H1 (cell line): ENCODE data around the gene CLIC3. TPM values are rescaled to one million over a fixed set of nuclear protein-coding genes. Genes with fewer than 3 reads are reported as not detected.

ENCODE experiments used
- CTCF ChIA-PET: fragments of 300-600 bp; sonication (Branson Sonifier 250); formaldehyde crosslinking; loops from one replicate; lab custom pipeline; 2021; ENCODE audit not compliant: partially characterized antibody; lab: Charles Lee
- POLR2A ChIA-PET: fragments of 300-600 bp; sonication (Branson Sonifier 250); formaldehyde crosslinking; loops from one replicate; lab custom pipeline; 2021; ENCODE audit warnings: inconsistent platforms; ENCODE audit not compliant: partially characterized antibody; lab: Charles Lee
- DNase-seq, 2 experiments: peaks; one replicate each; pipeline versions ENCODE4 v3.0.0 to v3.0.0-alpha.2; 2010 to 2022; ENCODE audit warnings: low spot score in 2 of 2, low read depth in 1 of 2, mixed read lengths in 1 of 2
- FAIRE-seq: peaks from 2 replicates; lab custom pipeline; 2011; peaks lifted over from hg19 to GRCh38; lab: Jason Lieb, UNC
- H2AFZ ChIP-seq: 2 replicates; pipeline ENCODE4 v1.8.1; 2012; ENCODE audit warnings: low read length, inconsistent platforms
- H2AK5ac ChIP-seq: 2 replicates; pipeline ENCODE4 v1.6.1; 2013; ENCODE audit warnings: low read depth, low read length
- H2BK120ac ChIP-seq: replicated peaks from 2 replicates; pipeline ENCODE3; 2013; ENCODE audit warnings: low read depth, low read length, inconsistent platforms
- H2BK12ac ChIP-seq: 2 replicates; pipeline ENCODE4 v1.6.1; 2013; ENCODE audit warnings: low read depth, low read length
- H2BK15ac ChIP-seq: 2 replicates; pipeline ENCODE4 v1.6.1; 2013; ENCODE audit warnings: low read length
- H2BK20ac ChIP-seq: 2 replicates; pipeline ENCODE4 v1.6.1; 2013; ENCODE audit warnings: low read length
- H2BK5ac ChIP-seq: 2 replicates; pipeline ENCODE4 v1.6.1; 2013; ENCODE audit warnings: low read depth, low read length
- H3K14ac ChIP-seq: 2 replicates; pipeline ENCODE4 v1.6.1; 2013; ENCODE audit warnings: inconsistent platforms; ENCODE audit not compliant: insufficient read length
- H3K18ac ChIP-seq: 2 replicates; pipeline ENCODE4 v1.6.1; 2013; ENCODE audit warnings: low read length; ENCODE audit errors: extremely low read depth
- H3K23ac ChIP-seq: 2 replicates; pipeline ENCODE4 v1.6.1; 2013; ENCODE audit warnings: inconsistent platforms; ENCODE audit not compliant: insufficient read length
- H3K23me2 ChIP-seq: 2 replicates; pipeline ENCODE4 v1.6.1; 2013; ENCODE audit warnings: low read depth, low read length
- H3K27ac ChIP-seq: 2 replicates; pipeline ENCODE4 v1.6.1; 2011; ENCODE audit warnings: low read depth, low read length, inconsistent platforms
- H3K27me3 ChIP-seq, 4 experiments: replicated peaks in 1 of 4; 1 replicate in 1 of 4; 2 replicates in 3 of 4; pipeline versions ENCODE4 v1.6.1 to v1.8.1; 2011 to 2013; ENCODE audit warnings: low read length in 3 of 4, mild to moderate bottlenecking in 3 of 4, inconsistent platforms in 2 of 4, mixed read lengths in 2 of 4, moderate library complexity in 1 of 4; ENCODE audit not compliant: control insufficient read depth in 3 of 4, insufficient read depth in 3 of 4; ENCODE audit errors: extremely low read depth in 1 of 4
- H3K36me3 ChIP-seq, 4 experiments: 2 replicates each; pipeline versions ENCODE4 v1.6.1 to v1.8.1; 2011 to 2013; ENCODE audit warnings: mild to moderate bottlenecking in 4 of 4, low read length in 3 of 4, moderate library complexity in 2 of 4, control low read depth in 1 of 4, inconsistent platforms in 1 of 4; ENCODE audit not compliant: insufficient read depth in 4 of 4, control insufficient read depth in 2 of 4
- H3K4ac ChIP-seq: replicated peaks from 2 replicates; pipeline ENCODE3; 2013; ENCODE audit warnings: low read length, low read depth, mixed read lengths, inconsistent platforms; ENCODE audit not compliant: insufficient read length
- H3K4me1 ChIP-seq, 4 experiments: replicated peaks in 1 of 4; 1 replicate in 1 of 4; 2 replicates in 3 of 4; pipeline versions ENCODE4 v1.6.1 to v1.8.1; 2011 to 2013; ENCODE audit warnings: low read length in 3 of 4, inconsistent platforms in 2 of 4, mixed read lengths in 1 of 4; ENCODE audit not compliant: insufficient read depth in 4 of 4, control insufficient read depth in 3 of 4
- H3K4me2 ChIP-seq, 2 experiments: 2 replicates each; pipeline versions ENCODE4 v1.6.1 to v1.8.1; 2011 to 2013; ENCODE audit warnings: low read depth in 2 of 2, low read length in 2 of 2, control low read depth in 1 of 2, inconsistent platforms in 1 of 2, mild to moderate bottlenecking in 1 of 2; ENCODE audit not compliant: insufficient read depth in 1 of 2
- H3K4me3 ChIP-seq, 4 experiments: fragments of 200-600, 300-600 bp in 1 of 4; sonication (generic), shearing (Covaris generic), sonication (Bioruptor Twin) in 1 of 4; 2 replicates each; pipeline versions ENCODE4 v1.5.1 to v1.8.1; 2011 to 2016; ENCODE audit warnings: low read length in 4 of 4, low read depth in 3 of 4, control low read depth in 2 of 4, inconsistent platforms in 2 of 4, mild to moderate bottlenecking in 2 of 4, mixed read lengths in 1 of 4, moderate library complexity in 1 of 4; ENCODE audit not compliant: insufficient read depth in 2 of 4; ENCODE audit errors: extremely low read depth in 1 of 4
- H3K56ac ChIP-seq: replicated peaks from 2 replicates; pipeline ENCODE3; 2013; ENCODE audit warnings: low read depth, mild to moderate bottlenecking, mixed read lengths, low read length, inconsistent platforms; ENCODE audit not compliant: insufficient read length
- H3K79me1 ChIP-seq: 2 replicates; pipeline ENCODE4 v1.6.1; 2013; ENCODE audit warnings: low read depth, low read length, control low read depth
- H3K79me2 ChIP-seq, 2 experiments: 2 replicates each; pipeline versions ENCODE4 v1.6.1 to v1.8.1; 2012 to 2013; ENCODE audit warnings: low read length in 2 of 2, mild to moderate bottlenecking in 2 of 2, inconsistent platforms in 1 of 2; ENCODE audit not compliant: insufficient read depth in 2 of 2, control insufficient read depth in 1 of 2
- H3K9ac ChIP-seq, 4 experiments: replicated peaks in 1 of 4; 1 replicate in 1 of 4; 2 replicates in 3 of 4; pipeline versions ENCODE4 v1.6.1 to v1.8.1; 2011 to 2013; ENCODE audit warnings: low read depth in 3 of 4, low read length in 3 of 4, control low read depth in 2 of 4, mild to moderate bottlenecking in 2 of 4, moderate library complexity in 2 of 4, inconsistent platforms in 1 of 4; ENCODE audit errors: extremely low read depth in 1 of 4
- H3K9me3 ChIP-seq, 2 experiments: 2 replicates each; pipeline versions ENCODE4 v1.6.1 to v1.8.1; 2012 to 2013; ENCODE audit warnings: mild to moderate bottlenecking in 2 of 2, moderate library complexity in 2 of 2, control low read depth in 1 of 2, inconsistent platforms in 1 of 2, low read depth in 1 of 2, low read length in 1 of 2, mixed read lengths in 1 of 2; ENCODE audit not compliant: insufficient read depth in 2 of 2
- H4K20me1 ChIP-seq, 2 experiments: replicated peaks in 1 of 2; 2 replicates each; pipeline versions ENCODE3 to v1.8.1; 2011 to 2013; ENCODE audit warnings: inconsistent platforms in 2 of 2, low read length in 2 of 2, mild to moderate bottlenecking in 1 of 2; ENCODE audit not compliant: insufficient read depth in 2 of 2, control insufficient read depth in 1 of 2
- H4K5ac ChIP-seq: 2 replicates; pipeline ENCODE4 v1.6.1; 2013; ENCODE audit warnings: low read length, low read depth, mixed read lengths, inconsistent platforms; ENCODE audit not compliant: insufficient read length
- H4K8ac ChIP-seq: 2 replicates; pipeline ENCODE4 v1.8.0; 2013; ENCODE audit warnings: mild to moderate bottlenecking, moderate library complexity, low read length, inconsistent platforms; ENCODE audit not compliant: insufficient read depth; ENCODE audit errors: extremely low read depth
- H4K91ac ChIP-seq: replicated peaks from 2 replicates; pipeline ENCODE3; 2013; ENCODE audit warnings: low read length, mixed read lengths, inconsistent platforms; ENCODE audit not compliant: insufficient read length
- ATF3 ChIP-seq: IDR thresholded peaks from 2 replicates; pipeline ENCODE4 v1.6.1; 2011; ENCODE audit warnings: low read depth, mild to moderate bottlenecking, low read length; ENCODE audit not compliant: insufficient read depth
- EP300 ChIP-seq, 2 experiments: IDR thresholded peaks; 1 replicate in 1 of 2; 2 replicates in 1 of 2; pipeline ENCODE4 v1.6.1; 2011 to 2012; ENCODE audit warnings: low read depth in 2 of 2, low read length in 2 of 2, mild to moderate bottlenecking in 2 of 2, borderline replicate concordance in 1 of 2, inconsistent platforms in 1 of 2, moderate library complexity in 1 of 2
- EZH2 ChIP-seq: fragments of 200-600 bp; sonication (generic); IDR thresholded peaks from 2 replicates; pipeline ENCODE4 v1.7.1; 2012; ENCODE audit warnings: low read depth, mild to moderate bottlenecking, moderate library complexity, low read length, inconsistent platforms; ENCODE audit not compliant: severe bottlenecking
- KDM5A ChIP-seq: fragments of 200-600 bp; IDR thresholded peaks from 2 replicates; pipeline ENCODE4 v1.7.1; 2012; ENCODE audit warnings: mild to moderate bottlenecking, low read length, inconsistent platforms, mixed read lengths
- SAP30 ChIP-seq: fragments of 300-600 bp; sonication (generic); IDR thresholded peaks from 2 replicates; pipeline ENCODE4 v1.7.1; 2012; ENCODE audit warnings: low read length, moderate library complexity, mild to moderate bottlenecking, inconsistent platforms; ENCODE audit not compliant: insufficient read depth, insufficient replicate concordance
- TBP ChIP-seq: IDR thresholded peaks from 2 replicates; pipeline ENCODE4 v1.6.1; 2011; ENCODE audit warnings: low read depth, low read length, improper control_type of control experiment
- WGBS, 2 experiments: shearing (Covaris generic) in 1 of 2; methylation state at CpG; one replicate each; pipeline versions ENCODE4 v1.1.6 to v1.1.7; 2013 to 2015; ENCODE audit warnings: low lambda C conversion rate in 2 of 2, mixed read lengths in 2 of 2, inconsistent platforms in 1 of 2, low coverage in 1 of 2, missing lambda C conversion rate in 1 of 2; ENCODE audit not compliant: insufficient replicate concordance in 2 of 2, insufficient coverage in 1 of 2, insufficient read length in 1 of 2; ENCODE audit errors: extremely low coverage in 1 of 2, missing lambda C conversion rate in 1 of 2; 5-methylcytosine and 5-hydroxymethylcytosine counted together
- polyA plus RNA-seq, 7 experiments: library from polyadenylated mRNA; depleted of rRNA in 3 of 7; stranded (reverse) in 5 of 7; unstranded in 2 of 7; fragments of >200 nt in 5 of 7; fragments of 200-250 nt in 2 of 7; gene quantifications; 1 replicate in 5 of 7; 2 replicates in 1 of 7; 4 replicates in 1 of 7; pipeline versions ENCODE4 v1.2.1 to v1.2.3, GENCODE V29; 2011 to 2013; ENCODE audit warnings: missing spikeins in 2 of 7, mixed read lengths in 2 of 7
- total RNA-seq: library from RNA; stranded (reverse); fragmentation: NEBNext Ultra II Directional; extraction: Animal tissue kit (Norgen Biotek cat#: 25700); gene quantifications from 2 replicates; pipeline ENCODE4 v1.2.1, GENCODE V29; 2021

CLIC3 gene
- total and polyA plus RNA-seq, 2 of the 8 experiments (the other 6 are each of a cell fraction or from before 2014, with no cell fraction given), result 0.12 TPM; not detected in 1

DNA sequence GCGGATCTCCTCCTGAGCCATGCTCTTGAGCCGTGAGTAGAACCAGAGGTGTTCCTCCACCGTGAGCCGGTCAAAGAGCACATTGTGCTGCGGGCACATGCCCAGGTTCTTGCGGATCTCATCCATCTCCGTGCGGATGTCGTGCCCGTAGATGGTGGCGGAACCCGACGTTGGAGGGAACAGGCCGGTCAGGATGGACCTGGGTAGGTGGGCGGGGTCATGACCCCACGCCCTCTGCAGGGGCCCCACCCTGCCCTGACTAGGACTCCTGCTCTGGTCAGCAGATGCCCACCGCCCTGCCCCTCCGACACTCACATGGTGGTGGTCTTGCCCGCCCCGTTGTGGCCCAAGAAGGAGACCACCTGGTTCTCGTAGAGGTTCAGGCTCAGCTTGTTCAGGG, 19.6 kb upstream of the CLIC3 start:
- POLR2A ChIA-PET, result no interaction called here
- WGBS, 2 experiments, result 95% methylated on average over 17 of the region's 21 CpGs; no CpG with 5 or more reads in 1 of the 2 experiments

More for the DNA sequence above, 19.6 kb upstream of the CLIC3 start:
- Histone ChIP-seq H3K27me3 (no peaks in the 10 kb centered on the region; a peak in 1 of 7 replicates), H3K4me1 (peaks cover 0 to 7% (median under 1%) of the 10 kb centered on the region in 4 experiments; a peak in 2 of 7 replicates), H3K4me2 (no peak overlapping the region), H3K4ac (no peak overlapping the region), H2BK120ac (no peak overlapping the region), H3K27ac (no peak overlapping the region), H3K79me1 (no peaks in the 10 kb centered on the region), H3K23me2 (no peaks in the 10 kb centered on the region; the same call in 1 of the 2 replicates), H3K36me3 (peaks cover 0 to 13% (median 0%) of the 10 kb centered on the region in 4 experiments; a peak in 1 of 8 replicates), H4K8ac (no peak overlapping the region), H3K79me2 (no peaks in the 10 kb centered on the region), H3K9me3 (peaks cover 0 to 27% of the 10 kb centered on the region in 2 experiments; a peak in 2 of 4 replicates), H3K18ac (no peak overlapping the region), H2BK12ac (no peak overlapping the region), H3K56ac (no peak overlapping the region), H2BK5ac (no peak overlapping the region), H2AFZ (no peak overlapping the region), H2BK15ac (no peak overlapping the region), H3K9ac (no peak overlapping the region), H2AK5ac (no peak overlapping the region), H3K23ac (no peak overlapping the region), H3K14ac (no peak overlapping the region), H4K91ac (no peak overlapping the region), H3K4me3 (no peak overlapping the region), H4K20me1 (peaks cover 0 to under 1% of the 10 kb centered on the region in 2 experiments), H2BK20ac (no peak overlapping the region), H4K5ac (no peak overlapping the region)
- no peak for FAIRE-seq
- CTCF ChIA-PET, result interaction anchor here (1.4 to 7.2 kb wide), 5 partner anchors 14 to 68 kb away, joined by 3 to 54 read pairs (median 6); partner anchors contain the start of genes ABCA2 and FUT7
- no peak for DNase-seq
- no peak for TF ChIP-seq EZH2
- no peak for TF ChIP-seq TBP
- TF ChIP-seq EP300 (IDR thresholded peaks at IDR 0.05; ENCODE audit: borderline replicate concordance in 1 of 2, low read depth in 2 of 2, low read length in 2 of 2), result no peak
- no peak for TF ChIP-seq ATF3
- no peak for TF ChIP-seq SAP30
- TF ChIP-seq KDM5A, result no peak
